GM19468 (cell line): ENCODE data around the gene CEP63.
"Not testable (repeated sequence)": the region's sequence is repeated elsewhere in the genome, so short reads cannot be mapped to it uniquely, and the experiment has no call there.

Source experiments
- ATAC-seq: cut with Tn5 transposase; IDR thresholded peaks from one replicate; pipeline ENCODE4 v1.9.1; 2021; ENCODE audit warnings: mild to moderate bottlenecking, moderate library complexity, moderate number of reproducible peaks; ENCODE audit not compliant: unreplicated experiment; ENCODE audit errors: extremely low read depth

Gene CEP63

GRCh38 chr3:134562055-134562454 lies 76.2 kb downstream of the CEP63 start:
- no peak for ATAC-seq

GRCh38 chr3:134563601-134564000 lies 77.7 kb downstream of the CEP63 start:
- ATAC-seq = no peak

- no peak for ATAC-seq
Measured at GRCh38 chr3:134564991-134565390, 79.1 kb downstream of the CEP63 start.

- no peak for ATAC-seq
Measured at GRCh38 chr3:134567605-134568004, 81.7 kb downstream of the CEP63 start.

- no peak for ATAC-seq
Measured at GRCh38 chr3:134568790-134569189, 82.9 kb downstream of the CEP63 start.

- ATAC-seq = not testable (repeated sequence)
Measured at GRCh38 chr3:134569899-134570298, 84.0 kb downstream of the CEP63 start.

GRCh38 chr3:134576426-134576825 lies 90.6 kb downstream of the CEP63 start:
- ATAC-seq = no peak

- no peak for ATAC-seq
Measured at GRCh38 chr3:134576831-134577230, 91.0 kb downstream of the CEP63 start.

- no peak for ATAC-seq
Measured at GRCh38 chr3:134579141-134579665, 93.3 kb downstream of the CEP63 start.

GRCh38 chr3:134590766-134591165 lies 104.9 kb downstream of the CEP63 start:
- no peak for ATAC-seq

GRCh38 chr3:134592806-134593205 lies 106.9 kb downstream of the CEP63 start:
- ATAC-seq = no peak

GRCh38 chr3:134594331-134594741 lies 108.5 kb downstream of the CEP63 start:
- no peak for ATAC-seq

- not testable (repeated sequence) for ATAC-seq
Measured at GRCh38 chr3:134594986-134595385, 109.1 kb downstream of the CEP63 start.

- ATAC-seq = no peak
Measured at GRCh38 chr3:134597390-134597970, 111.6 kb downstream of the CEP63 start.

GRCh38 chr3:134598763-134599545 lies 113.1 kb downstream of the CEP63 start:
- no peak for ATAC-seq

GRCh38 chr3:134600206-134600605 lies 114.3 kb downstream of the CEP63 start:
- ATAC-seq = no peak

GRCh38 chr3:134600685-134601463 lies 115.0 kb downstream of the CEP63 start:
- peak; percentile 73 for ATAC-seq

GRCh38 chr3:134601539-134602439 lies 115.9 kb downstream of the CEP63 start:
- ATAC-seq = no peak

GRCh38 chr3:134602440-134602814 lies 116.6 kb downstream of the CEP63 start:
- ATAC-seq = no peak

GRCh38 chr3:134603480-134603879 lies 117.6 kb downstream of the CEP63 start:
- ATAC-seq = no peak
